ENCODE data around the gene DACT1.

Gene DACT1

DNA sequence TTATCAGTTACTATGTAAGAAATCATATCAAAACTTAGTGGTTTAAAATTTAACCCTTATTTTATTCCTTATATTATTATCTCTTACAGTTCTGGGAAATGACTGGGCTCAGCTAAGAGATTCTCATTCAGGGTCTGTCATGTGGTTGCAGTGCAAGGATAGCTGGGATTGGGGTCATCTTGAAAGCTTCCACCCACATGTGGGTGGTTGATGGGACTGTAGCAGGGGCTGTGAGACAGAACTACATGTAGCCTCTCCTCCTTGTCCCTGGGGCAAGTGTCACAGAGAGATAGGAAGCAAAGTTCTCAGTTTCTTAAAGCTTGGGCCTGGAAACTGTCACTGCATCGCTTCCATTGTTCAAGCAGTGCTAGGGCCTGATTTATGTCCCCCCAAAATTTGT is 57.8 kb downstream of the DACT1 start:
- TF ChIP-seq, protein P1, sequence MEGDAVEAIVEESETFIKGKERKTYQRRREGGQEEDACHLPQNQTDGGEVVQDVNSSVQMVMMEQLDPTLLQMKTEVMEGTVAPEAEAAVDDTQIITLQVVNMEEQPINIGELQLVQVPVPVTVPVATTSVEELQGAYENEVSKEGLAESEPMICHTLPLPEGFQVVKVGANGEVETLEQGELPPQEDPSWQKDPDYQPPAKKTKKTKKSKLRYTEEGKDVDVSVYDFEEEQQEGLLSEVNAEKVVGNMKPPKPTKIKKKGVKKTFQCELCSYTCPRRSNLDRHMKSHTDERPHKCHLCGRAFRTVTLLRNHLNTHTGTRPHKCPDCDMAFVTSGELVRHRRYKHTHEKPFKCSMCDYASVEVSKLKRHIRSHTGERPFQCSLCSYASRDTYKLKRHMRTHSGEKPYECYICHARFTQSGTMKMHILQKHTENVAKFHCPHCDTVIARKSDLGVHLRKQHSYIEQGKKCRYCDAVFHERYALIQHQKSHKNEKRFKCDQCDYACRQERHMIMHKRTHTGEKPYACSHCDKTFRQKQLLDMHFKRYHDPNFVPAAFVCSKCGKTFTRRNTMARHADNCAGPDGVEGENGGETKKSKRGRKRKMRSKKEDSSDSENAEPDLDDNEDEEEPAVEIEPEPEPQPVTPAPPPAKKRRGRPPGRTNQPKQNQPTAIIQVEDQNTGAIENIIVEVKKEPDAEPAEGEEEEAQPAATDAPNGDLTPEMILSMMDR (IDR thresholded peaks at IDR 0.05; ENCODE audit: insufficient read depth, low read depth, low read length, missing control alignments) = no peak
- DNase-seq (ENCODE audit: low read depth) = no peak
- H3K4me3 ChIP-seq (ENCODE audit: low read length) = no peak overlapping the region

DNA sequence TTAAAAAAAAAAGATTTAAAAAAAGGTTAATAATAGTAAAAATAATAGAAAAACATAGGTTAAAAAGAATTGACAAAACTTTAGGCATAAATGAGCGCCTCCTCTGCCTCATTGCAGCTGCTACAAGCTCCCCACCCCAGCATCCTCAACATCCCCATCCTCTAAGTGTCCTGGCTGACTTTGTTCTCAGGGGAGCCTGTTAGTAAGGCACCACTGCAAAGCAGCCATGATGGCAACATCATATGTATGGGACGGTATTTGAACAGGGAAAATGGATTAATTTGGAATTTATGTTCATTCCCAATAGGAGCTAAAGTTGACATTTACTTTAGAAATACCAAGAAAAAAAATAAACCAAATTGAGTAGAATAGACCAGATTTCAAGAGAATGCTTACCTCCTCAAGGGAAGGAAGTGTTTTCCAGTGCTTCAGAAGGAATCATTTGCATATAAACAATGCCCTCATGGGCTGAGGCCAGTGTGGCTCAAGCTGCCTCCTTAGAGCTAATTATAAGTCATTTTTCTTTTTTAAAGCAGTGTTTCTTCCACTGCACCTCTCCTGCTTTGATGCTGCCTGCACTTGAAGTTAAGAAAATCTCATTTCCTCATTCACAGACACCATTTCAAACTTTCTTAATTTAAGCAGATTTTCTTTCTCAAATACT is 59.6 kb downstream of the DACT1 start:
- H3K4me3 ChIP-seq (ENCODE audit: low read length) = no peak overlapping the region
- TF ChIP-seq, protein P1 (IDR thresholded peaks at IDR 0.05; ENCODE audit: insufficient read depth, low read depth, low read length, missing control alignments) = no peak
- DNase-seq (ENCODE audit: low read depth) = no peak
